Left ventricle myocardium inferior (tissue), 1 donor: ENCODE results near the gene MLXIP. TPM values are rescaled to one million over a fixed set of nuclear protein-coding genes. Genes with fewer than 3 reads are reported as not detected.

ENCODE experiments used
- DNase-seq: peaks from one replicate; pipeline ENCODE4 v3.0.0-alpha.2; 2020
- H3K27ac ChIP-seq: fragments of 200-600 bp; replicated peaks from 2 replicates; pipeline ENCODE4 v1.8.0; 2021
- H3K27me3 ChIP-seq: fragments of 200-600 bp; 2 replicates; pipeline ENCODE4 v1.8.0; 2021; ENCODE audit warnings: low read depth
- H3K36me3 ChIP-seq: fragments of 200-600 bp; 2 replicates; pipeline ENCODE4 v1.8.0; 2021
- H3K4me1 ChIP-seq: fragments of 200-600 bp; 2 replicates; pipeline ENCODE4 v1.8.0; 2021
- H3K4me3 ChIP-seq: fragments of 200-600 bp; 2 replicates; pipeline ENCODE4 v1.8.0; 2021; ENCODE audit warnings: mild to moderate bottlenecking, moderate library complexity
- H3K9me3 ChIP-seq: fragments of 200-600 bp; replicated peaks from 2 replicates; pipeline ENCODE4 v1.8.0; 2021
- intact Hi-C: fragments of 100-400 bp; cut with micrococcal nuclease; formaldehyde crosslinking; loops from one replicate; pipeline ENCODE4 v1.11.0; 2022
- total RNA-seq: library from RNA; stranded (reverse); fragmentation: NEBNext Ultra II Directional; extraction: Animal tissue kit (Norgen Biotek cat#: 25700); gene quantifications from one replicate; pipeline ENCODE4 v1.2.1, GENCODE V29; 2021
- TF ChIP-seq, protein P1 (sequence below): fragments of 200-600 bp; IDR thresholded peaks from 2 replicates; pipeline ENCODE4 v1.8.0; 2021; ENCODE audit warnings: antibody characterized with exemption, mild to moderate bottlenecking, borderline replicate concordance
- donor health status: DM: no; HTN: yes; CAD: no; lungs with severe emphysema.

Gene MLXIP
- total RNA-seq, 1 donor from 2014 or later: 16.7 TPM

DNA sequence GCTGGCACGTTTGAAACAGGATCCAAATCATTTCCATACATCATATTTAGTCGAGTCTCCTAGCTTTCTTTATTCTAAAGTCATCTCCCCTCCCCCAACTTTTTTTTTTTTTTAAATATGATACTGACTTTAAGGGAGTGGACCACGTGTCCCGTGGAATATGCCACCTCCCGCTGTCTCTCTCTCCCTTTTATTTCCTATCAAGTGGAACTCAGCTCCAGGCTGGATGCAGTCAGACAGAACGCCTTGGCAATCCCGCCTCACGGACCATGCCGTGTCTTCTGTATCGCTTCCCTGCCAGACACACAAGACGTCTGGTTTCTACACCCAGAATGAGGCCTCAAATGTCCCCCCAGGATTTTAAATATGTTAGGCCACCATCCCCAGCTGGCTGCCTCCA is 35.6 kb upstream of the MLXIP start:
- intact Hi-C loops: no loop called here
- TF ChIP-seq, protein P1, sequence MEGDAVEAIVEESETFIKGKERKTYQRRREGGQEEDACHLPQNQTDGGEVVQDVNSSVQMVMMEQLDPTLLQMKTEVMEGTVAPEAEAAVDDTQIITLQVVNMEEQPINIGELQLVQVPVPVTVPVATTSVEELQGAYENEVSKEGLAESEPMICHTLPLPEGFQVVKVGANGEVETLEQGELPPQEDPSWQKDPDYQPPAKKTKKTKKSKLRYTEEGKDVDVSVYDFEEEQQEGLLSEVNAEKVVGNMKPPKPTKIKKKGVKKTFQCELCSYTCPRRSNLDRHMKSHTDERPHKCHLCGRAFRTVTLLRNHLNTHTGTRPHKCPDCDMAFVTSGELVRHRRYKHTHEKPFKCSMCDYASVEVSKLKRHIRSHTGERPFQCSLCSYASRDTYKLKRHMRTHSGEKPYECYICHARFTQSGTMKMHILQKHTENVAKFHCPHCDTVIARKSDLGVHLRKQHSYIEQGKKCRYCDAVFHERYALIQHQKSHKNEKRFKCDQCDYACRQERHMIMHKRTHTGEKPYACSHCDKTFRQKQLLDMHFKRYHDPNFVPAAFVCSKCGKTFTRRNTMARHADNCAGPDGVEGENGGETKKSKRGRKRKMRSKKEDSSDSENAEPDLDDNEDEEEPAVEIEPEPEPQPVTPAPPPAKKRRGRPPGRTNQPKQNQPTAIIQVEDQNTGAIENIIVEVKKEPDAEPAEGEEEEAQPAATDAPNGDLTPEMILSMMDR: no peak
- no peaks in the 10 kb centered on the region for H3K9me3 ChIP-seq
- no peak overlapping the region for H3K4me3 ChIP-seq
- no peaks in the 10 kb centered on the region for H3K27me3 ChIP-seq
- no peaks in the 10 kb centered on the region for H3K4me1 ChIP-seq
- H3K36me3 ChIP-seq: peaks cover 55% of the 10 kb centered on the region
- H3K27ac ChIP-seq: no peak overlapping the region
- DNase-seq: no peak

- H3K9me3 ChIP-seq: no peaks in the 10 kb centered on the region
- peaks cover 54% of the 10 kb centered on the region for H3K36me3 ChIP-seq
- TF ChIP-seq, protein P1: no peak
- no peaks in the 10 kb centered on the region for H3K27me3 ChIP-seq
- intact Hi-C loops: no loop called here
- no peaks in the 10 kb centered on the region for H3K4me1 ChIP-seq
- no peak overlapping the region for H3K4me3 ChIP-seq
- no peak overlapping the region for H3K27ac ChIP-seq
- no peak for DNase-seq
These were observed 35.1 kb upstream of the MLXIP start for GRCh38 chr12:122043476-122043875.

- Histone ChIP-seq H3K27me3 (no peaks in the 10 kb centered on the region), H3K9me3 (no peaks in the 10 kb centered on the region), H3K4me3 (no peak overlapping the region), H3K36me3 (peaks cover 54% of the 10 kb centered on the region), H3K27ac (no peak overlapping the region), H3K4me1 (no peaks in the 10 kb centered on the region)
- intact Hi-C loops: no loop called here
- TF ChIP-seq, protein P1: no peak
- no peak for DNase-seq
These were observed 33.3 kb upstream of the MLXIP start for GRCh38 chr12:122045262-122045661.

DNA sequence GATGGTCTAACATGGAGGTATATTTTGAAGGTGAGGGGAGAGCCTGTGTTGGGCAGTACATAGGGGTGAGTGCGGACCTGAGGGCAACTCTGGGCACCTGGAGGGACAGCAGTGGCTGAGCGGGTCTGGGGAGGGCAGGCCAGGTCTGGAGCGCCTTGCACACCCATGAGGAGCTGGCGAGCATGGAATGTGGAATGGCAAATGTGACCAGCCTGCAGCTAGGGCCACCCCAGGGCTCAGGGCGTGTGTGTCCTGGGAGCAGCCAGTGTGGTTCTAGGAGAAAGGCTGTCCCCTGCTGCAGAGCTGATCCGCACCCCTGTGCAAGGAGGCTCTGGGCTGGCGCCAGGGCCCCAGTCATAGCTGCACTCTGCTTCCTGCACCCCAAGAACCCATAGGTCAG is 32.4 kb upstream of the MLXIP start:
- Histone ChIP-seq H3K36me3 (peaks cover 54% of the 10 kb centered on the region), H3K27me3 (no peaks in the 10 kb centered on the region), H3K27ac (no peak overlapping the region), H3K9me3 (no peaks in the 10 kb centered on the region), H3K4me1 (peaks cover 8% of the 10 kb centered on the region), H3K4me3 (no peak overlapping the region)
- no peak for DNase-seq
- intact Hi-C loops: no loop called here
- TF ChIP-seq, protein P1: no peak

GRCh38 chr12:122048151-122048550 is 30.4 kb upstream of the MLXIP start:
- peaks cover 22% of the 10 kb centered on the region for H3K4me1 ChIP-seq
- H3K4me3 ChIP-seq: no peak overlapping the region
- peaks cover 45% of the 10 kb centered on the region for H3K36me3 ChIP-seq
- no peaks in the 10 kb centered on the region for H3K27me3 ChIP-seq
- DNase-seq: no peak
- no peaks in the 10 kb centered on the region for H3K9me3 ChIP-seq
- H3K27ac ChIP-seq: no peak overlapping the region
- TF ChIP-seq, protein P1: no peak
- intact Hi-C loops: no loop called here

DNA sequence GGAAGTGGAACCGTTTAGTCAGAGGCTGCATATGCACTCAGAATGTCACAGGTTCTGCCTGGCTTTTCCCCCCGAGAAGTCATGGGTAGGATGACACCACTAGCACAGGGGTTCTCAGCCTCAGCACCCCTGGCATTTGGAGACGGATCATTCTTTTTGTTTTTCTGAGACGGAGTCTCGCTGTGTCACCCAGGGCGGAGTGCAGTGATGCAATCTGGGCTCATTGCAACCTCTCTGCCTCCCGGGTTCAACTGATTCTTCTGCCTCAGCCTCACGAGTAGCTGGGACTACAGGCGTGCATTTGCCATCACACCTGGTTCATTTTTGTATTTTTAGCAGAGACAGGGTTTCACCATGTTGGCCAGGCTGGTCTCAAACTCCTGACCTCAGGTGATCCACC is 28.7 kb upstream of the MLXIP start:
- no peak overlapping the region for H3K4me3 ChIP-seq
- peaks cover 30% of the 10 kb centered on the region for H3K36me3 ChIP-seq
- H3K27ac ChIP-seq: no peak overlapping the region
- H3K4me1 ChIP-seq: peaks cover 30% of the 10 kb centered on the region
- TF ChIP-seq, protein P1: no peak
- no peak for DNase-seq
- H3K9me3 ChIP-seq: no peaks in the 10 kb centered on the region
- intact Hi-C loops: no loop called here
- H3K27me3 ChIP-seq: no peaks in the 10 kb centered on the region
